RCC 7860 (cell line): ENCODE data around the gene FANCE.

Source experiments
- DNase-seq: peaks from one replicate; pipeline ENCODE4 v3.0.0-alpha.2; 2015; ENCODE audit warnings: low spot score
- FAIRE-seq: peaks from 2 replicates; lab custom pipeline; 2012; peaks lifted over from hg19 to GRCh38; lab: Jason Lieb, UNC

The FANCE gene

GRCh38 chr6:35463292-35463691 lies 11.2 kb downstream of the FANCE start:
- DNase-seq (no peak), FAIRE-seq (no peak)

GRCh38 chr6:35465646-35466045 lies 13.5 kb downstream of the FANCE start:
- no peak for DNase-seq
- no peak for FAIRE-seq

DNA sequence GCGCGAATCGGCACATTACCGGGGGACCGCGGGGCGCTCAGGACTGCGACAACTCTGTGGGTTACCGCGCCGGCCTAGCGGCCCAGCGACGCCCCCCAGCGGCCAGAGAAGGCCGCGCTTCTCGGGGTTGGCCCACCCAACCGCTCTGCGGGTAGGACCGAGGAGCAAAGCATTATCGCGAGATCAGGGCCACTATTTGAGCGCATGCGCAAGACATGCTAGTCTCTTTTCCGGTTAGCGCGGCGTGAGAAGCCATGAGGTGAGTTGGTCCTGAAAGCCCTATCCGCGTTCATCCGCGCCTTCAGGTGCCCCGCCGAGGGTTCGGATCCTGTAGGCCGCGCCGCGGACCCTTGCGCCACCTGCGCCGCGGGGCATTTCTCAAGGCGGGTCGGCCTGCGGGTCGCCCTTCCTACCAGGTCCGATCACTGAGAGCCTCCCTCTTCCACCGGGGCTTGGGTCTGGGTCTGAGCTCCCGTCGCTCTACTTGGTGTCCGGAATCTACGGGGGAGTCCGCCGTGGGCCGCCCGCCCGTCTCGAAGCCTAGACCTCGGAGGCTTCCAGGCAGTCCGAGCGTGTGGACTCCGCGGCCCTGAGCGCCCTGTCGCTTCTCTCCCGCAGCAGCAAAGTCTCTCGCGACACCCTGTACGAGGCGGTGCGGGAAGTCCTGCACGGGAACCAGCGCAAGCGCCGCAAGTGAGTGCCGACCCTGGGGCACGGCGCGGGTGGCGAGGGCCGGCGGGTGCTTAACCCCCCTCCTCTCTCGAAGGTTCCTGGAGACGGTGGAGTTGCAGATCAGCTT lies 16.2 kb downstream of the FANCE start, which contains the start of gene RPL10A:
RPL10A (plus strand) TSS at position 221 of the 799 bp plus-strand sequence; CDS start at position 255, 34 bp downstream.
- FAIRE-seq = no peak
- peak; percentile 90 for DNase-seq

- no peak for FAIRE-seq
- no peak for DNase-seq
These were observed 17.0 kb downstream of the FANCE start for GRCh38 chr6:35468980-35469750.

- FAIRE-seq (no peak), DNase-seq (peak; percentile 18)
These were observed 17.9 kb downstream of the FANCE start for GRCh38 chr6:35469751-35470662.

GRCh38 chr6:35470663-35471120 lies 18.6 kb downstream of the FANCE start:
- DNase-seq (no peak), FAIRE-seq (no peak)

GRCh38 chr6:35471836-35472345 lies 19.8 kb downstream of the FANCE start:
- DNase-seq = no peak
- no peak for FAIRE-seq

GRCh38 chr6:35473075-35473849 lies 21.1 kb downstream of the FANCE start:
- no peak for FAIRE-seq

DNA sequence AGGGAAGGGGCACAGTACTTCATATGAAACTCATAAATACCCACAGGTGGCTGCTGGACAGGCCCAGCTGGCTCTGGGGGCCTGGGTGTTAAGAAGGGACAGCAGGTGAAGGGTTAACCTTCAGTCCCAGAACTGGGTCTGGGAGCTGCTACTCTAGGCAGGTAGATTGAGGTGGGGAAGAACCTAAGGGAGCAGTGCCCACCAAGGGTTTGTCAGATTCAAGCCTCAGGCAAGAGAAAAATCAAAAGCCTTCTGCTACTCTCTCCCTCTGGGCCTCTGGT lies 21.7 kb downstream of the FANCE start:
- DNase-seq = peak; percentile 10
- FAIRE-seq = no peak

More at GRCh38 chr6:35473075-35473849, 21.1 kb downstream of the FANCE start:
- DNase-seq = peak; percentile 6

DNA sequence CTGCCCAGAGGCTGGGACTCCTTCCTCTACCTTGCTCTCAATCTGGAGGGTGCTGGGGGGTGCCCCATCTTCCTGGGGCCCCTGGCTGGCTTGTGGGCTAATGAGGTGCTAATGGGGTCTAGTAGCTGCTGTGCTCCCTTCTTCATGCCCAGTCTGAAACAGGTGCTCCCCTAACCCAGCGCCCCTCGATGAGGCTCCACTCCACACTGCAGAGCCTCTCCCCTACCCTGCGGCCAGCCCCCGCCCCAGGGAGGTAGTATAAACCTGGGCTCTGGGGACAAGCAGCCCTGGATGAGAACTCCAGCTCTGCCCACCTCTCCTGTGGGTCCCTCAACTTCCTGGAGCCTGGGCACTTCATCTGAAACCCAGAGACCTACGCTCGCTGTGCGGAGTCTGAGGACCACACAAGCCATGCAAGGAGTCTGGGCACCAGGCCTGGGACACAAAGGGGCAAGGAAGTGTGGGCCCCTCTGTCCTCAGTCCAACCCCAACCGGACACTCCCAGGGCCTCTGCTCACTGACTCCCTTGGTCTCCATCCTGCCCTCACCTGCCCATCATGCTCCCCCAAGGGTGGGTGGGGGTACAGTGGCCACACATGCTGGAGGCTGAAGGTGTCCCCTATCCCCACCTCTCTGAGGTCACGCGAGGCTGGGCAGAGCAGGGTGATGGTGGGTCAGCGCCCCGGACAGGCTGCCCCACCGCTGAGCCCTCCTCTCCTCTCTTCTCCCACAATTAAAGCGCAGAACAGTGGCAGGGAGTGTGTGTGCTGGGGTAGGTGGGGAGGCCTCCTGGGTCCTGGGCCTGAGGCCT lies 22.2 kb downstream of the FANCE start:
- FAIRE-seq = no peak
- no peak for DNase-seq

GRCh38 chr6:35474942-35475570 lies 22.9 kb downstream of the FANCE start:
- FAIRE-seq (no peak), DNase-seq (no peak)

- DNase-seq (no peak), FAIRE-seq (no peak)
These were observed 23.4 kb downstream of the FANCE start for GRCh38 chr6:35475573-35475972.

DNA sequence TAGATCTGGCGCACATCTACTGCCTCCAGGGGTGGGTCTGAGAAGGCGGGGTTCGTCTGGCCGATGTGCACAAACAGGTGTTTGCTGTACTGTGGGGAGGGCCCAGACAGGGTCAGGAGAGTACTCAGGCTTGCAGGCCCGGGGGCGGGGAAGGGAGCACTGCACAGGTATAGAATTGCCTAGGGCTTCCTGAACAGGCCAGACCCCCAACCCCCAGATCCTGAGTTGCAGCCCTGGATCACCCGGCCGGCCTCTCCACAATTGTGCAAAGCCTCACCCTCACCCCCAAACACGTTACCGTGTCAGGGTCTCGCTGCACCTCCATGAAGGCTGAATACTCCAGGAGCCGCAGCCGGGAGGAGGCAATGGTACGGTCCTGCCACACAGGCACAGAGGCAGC lies 23.9 kb downstream of the FANCE start:
- no peak for FAIRE-seq
- DNase-seq = no peak

GRCh38 chr6:35477028-35477427 lies 24.9 kb downstream of the FANCE start:
- no peak for FAIRE-seq
- no peak for DNase-seq

DNA sequence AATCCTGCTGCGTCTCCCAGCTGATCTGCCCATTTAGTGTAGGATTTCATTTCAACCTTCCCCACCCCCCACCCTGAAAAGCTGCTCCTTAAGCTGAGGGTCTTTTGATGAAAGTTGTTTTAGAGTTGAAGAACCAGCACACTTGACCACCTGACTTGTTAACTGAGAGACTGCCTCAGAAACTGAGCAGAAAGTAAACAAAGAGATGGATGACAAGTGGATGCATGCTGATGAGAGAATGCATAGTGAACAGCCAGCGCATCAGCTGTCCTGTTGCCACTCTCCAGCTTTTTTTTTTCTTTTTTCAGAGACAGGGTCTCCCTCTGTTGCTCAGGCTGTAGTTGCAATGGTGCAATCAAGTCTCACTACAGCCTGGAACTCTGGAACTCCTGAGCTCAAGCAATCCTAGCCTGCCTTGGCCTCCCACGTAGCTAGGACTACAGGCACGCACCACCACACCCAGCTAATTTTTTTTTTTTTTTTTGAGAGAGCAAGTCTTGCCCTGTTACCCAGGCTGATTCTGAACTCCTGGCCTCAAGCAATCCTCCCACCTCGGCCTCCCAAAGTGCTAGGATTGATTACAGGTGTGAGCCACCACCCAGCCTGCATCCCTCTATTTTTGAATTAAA lies 25.5 kb downstream of the FANCE start:
- FAIRE-seq (no peak), DNase-seq (no peak)

GRCh38 chr6:35478259-35478658 lies 26.1 kb downstream of the FANCE start:
- DNase-seq (no peak), FAIRE-seq (no peak)

DNA sequence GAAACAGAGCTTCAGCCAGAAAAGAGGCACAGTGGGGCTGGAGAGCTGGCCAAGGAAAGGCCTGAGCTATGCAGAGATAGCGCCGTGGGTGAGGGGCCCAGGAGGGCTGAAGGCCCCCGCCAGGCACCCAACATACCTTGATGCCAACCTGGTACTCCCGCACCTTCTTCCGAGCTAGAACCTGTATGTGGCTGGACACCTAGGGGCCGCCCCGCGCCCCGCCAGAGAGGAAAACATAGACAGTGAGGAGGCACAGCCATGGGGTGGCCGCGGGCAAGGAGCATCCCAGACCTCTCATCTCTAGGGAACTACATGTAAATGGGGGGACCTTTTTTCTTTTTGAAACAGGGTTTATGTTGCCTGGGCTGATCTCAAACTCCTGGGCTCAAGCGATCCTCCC lies 28.0 kb downstream of the FANCE start:
- no peak for FAIRE-seq
- no peak for DNase-seq

- DNase-seq = no peak
- FAIRE-seq = no peak
These were observed 29.1 kb downstream of the FANCE start for GRCh38 chr6:35481226-35481625.
